ENCODE measurements around the gene PARD3.

Gene PARD3

DNA sequence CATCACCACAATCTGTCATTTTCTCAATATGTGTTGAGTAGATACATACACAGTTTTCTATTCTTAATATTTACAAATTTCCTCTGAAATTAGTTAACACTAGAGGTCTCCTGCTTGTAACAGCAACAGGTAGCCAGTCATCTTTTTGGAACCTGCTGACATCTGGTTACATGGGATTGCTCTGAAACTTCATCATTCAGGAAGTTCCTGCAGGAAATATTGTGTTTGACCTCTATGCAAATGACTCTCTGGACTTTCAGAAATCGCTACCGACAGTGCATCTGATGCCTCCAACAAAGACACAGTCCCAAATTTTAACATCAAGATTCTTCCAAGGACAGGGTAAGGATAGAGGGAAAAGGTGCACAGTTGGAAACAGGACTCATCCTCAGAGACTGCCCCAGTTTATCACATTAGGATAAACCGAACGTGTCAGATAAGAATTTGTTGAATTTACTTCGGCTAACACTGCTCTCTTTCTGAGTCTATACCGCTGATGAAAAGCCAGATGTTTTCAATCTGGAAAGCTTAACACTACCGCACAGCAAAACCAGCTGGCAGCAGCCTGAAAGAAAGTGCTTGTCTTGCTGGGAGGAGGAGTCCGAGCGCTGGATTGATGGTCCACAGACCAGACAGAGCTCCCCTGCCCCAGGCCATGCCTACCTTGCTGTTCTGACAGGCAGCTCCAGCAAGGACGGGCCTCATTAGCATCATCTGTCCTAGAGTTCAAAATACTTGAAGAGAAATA lies 633.4 kb downstream of the PARD3 start:
- DNase-seq (ENCODE audit: low spot score): no peak

DNA sequence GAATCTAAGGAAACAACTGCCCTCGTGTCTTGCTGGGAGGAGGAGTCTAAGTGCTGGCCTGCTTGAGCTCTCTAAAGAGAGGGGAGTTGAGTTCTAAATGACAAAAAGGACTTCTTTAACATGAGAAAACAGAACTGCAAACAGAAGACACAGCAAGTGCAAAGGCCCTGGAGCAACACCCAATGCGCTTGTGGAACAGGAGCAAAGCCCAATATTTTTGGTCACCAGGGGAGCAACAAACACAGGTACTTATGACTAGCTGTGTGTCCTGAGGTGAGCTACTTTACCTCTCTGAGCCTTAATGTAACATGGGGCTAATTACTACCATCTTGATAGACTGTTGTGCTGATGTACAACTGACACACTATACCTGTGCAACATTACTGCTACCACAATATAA lies 634.3 kb downstream of the PARD3 start:
- DNase-seq (ENCODE audit: low spot score): no peak

- DNase-seq (ENCODE audit: low spot score): no peak
These were observed 635.8 kb downstream of the PARD3 start for GRCh38 chr10:34179280-34179679.

DNA sequence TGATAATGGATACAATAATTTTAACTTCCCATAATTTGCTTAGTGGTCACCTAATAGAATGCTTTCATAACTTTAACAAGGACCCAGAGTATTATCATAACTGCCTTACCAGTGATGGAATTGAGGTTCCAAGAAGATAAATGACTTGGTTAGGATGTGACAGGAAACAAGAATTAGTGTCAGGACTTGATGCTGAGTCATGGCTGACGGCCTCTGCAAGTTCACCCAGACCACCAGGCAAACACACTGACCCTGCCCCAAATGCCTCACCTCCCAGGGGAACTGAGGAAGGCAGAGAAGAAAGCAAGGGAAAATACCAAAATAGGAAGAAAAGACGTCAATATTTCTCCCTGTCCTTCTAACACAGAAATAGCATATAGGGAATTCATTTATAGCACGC lies 636.3 kb downstream of the PARD3 start:
- DNase-seq (ENCODE audit: low spot score): no peak

DNA sequence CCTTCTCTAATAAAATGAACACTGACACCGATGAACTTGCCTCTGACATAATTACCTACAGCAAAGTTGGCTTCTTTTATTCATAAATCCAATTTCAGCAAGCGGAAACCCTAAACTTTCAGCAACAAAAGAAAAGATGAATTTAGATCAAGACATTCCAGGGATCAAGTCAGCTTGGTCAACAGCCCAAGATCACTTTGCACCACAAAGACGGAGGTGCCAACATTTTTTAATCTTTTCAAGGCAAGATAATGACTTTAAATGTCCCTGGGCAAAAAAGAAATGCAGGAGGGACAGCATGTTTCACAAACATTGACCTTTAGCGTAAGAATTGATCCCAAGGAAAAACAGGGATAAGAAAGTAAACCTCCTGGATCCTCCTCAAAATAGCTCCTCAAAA lies 636.9 kb downstream of the PARD3 start:
- DNase-seq (ENCODE audit: low spot score): no peak

DNA sequence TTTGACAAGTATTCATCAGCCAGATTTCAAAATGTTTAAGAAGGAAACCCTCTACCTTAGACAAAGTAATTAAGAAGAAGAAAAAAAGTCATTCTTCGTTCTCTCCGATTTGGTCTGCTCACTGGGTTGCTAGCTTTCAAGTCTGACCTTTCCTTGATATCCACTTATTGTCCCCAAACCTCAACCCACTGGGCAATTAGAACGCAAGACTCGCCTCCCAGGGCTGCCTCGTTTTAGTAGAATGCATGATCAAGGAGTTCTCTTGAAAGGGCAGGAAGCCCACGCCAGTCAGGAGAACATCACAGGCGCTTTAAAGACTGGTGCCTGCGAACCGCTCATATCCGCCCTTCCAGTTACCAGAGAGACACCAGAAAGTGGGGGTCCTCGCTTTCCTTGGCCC lies 637.7 kb downstream of the PARD3 start:
- DNase-seq (ENCODE audit: low spot score): no peak

DNA sequence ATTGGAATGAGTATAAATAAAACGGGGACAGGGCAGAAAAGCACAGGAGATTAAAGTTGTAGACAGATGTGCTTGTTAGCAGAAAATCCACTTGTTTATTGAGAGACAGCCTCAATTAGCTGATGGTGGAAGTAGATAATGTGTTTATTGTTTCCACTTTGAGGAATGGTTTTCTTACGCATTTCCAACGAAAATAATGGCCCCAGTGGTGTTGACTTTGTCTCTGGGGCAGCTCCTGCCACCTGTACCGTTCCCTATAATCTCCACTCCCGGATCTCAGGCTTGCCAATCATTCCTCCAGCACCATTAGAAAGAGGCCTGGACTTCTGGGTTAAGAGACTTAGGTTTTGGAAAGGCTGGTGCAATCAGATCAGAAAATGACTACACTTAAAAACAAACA lies 638.7 kb downstream of the PARD3 start:
- DNase-seq (ENCODE audit: low spot score): no peak

DNA sequence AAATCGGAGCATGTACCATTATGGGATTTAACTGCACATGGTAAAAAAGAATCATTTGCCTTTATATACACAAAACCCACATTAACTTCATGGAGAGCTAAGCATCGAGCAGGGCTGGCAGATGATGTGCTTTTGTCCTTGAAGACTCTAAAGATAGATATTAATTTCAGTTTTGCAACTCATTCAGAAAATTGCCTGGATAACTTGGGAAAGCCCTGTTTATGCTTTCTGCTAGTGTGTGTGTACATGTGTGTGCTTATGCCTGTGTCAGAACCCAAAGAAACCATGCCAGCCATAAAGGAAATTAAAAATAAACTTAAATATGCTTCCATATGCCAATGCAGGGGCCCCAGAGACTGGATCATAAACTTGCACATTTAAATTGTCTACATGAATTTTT lies 640.0 kb downstream of the PARD3 start:
- DNase-seq (ENCODE audit: low spot score): no peak

DNA sequence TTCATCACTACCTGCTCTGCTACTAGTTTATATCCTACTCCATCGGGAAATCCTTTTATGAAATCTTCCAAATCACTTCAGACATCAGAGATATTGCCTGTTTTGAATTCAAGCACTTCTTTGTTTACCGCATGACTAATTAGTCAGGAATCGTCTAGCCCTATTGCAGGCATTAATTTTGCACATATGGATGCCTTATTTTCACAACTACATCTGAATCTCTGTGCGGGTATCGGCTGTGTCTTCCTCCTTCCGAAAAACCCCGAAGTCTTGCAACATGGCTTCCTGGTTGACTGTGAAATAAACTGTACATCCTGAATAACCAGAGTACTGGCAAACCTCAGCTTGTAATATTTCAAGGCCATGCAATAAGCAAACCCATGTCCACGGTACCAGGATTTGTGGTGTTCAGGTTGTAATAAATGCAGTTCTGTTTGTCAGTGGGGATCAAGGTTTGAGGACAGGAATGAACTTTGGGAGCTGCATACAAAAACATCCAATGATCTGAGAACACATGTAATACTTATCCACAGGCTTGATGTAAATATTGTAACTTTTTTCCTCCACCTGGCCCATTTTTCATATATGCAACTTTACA lies 642.1 kb downstream of the PARD3 start:
- no peak for DNase-seq (ENCODE audit: low spot score)

DNA sequence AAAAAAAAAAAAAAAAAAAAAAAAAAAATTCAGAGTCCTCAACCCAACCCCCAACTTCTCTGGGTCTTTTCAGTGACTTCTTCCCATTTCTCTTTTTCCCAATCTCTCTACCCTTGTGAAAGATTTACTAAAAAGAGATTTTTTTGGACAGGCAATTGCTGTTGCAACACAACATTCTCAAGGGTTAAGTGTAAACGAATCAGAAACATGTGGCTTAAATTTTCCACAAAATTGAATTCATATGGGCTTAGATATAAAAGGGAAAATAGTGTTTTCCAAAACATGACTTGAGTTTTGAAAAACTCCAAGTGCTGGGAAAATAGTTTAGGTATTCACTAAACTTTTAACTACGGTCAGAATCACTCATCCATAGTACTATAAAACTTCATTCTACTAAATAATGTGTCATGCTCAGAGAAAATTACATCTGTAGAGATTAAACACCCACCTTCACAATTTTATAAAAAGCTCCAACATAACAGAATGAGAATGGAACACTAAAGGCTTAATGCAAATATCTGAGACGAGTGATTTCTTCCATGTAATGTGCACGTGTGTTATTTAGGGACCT lies 643.1 kb downstream of the PARD3 start:
- no peak for DNase-seq (ENCODE audit: low spot score)

- DNase-seq (ENCODE audit: low spot score): no peak
These were observed 645.4 kb downstream of the PARD3 start for GRCh38 chr10:34169677-34170076.

DNA sequence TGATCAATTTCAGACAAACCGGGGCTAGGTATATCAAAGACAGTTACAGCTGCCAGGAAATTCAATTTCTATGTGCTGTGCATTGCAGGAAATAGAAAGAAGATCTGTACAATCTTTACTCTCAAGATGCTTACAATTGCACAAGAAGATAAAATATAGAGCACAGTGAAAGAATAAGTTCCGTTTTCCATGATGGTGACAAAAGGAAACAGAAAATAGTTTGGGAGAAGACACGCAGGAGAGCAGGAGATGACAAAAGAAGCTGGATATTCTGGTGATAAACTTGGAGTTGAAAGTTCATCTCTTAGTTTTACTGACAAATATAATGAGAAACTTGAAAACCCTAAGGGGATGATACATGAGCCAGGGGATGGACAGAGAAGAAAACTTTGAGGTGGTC lies 646.0 kb downstream of the PARD3 start:
- no peak for DNase-seq (ENCODE audit: low spot score)

DNA sequence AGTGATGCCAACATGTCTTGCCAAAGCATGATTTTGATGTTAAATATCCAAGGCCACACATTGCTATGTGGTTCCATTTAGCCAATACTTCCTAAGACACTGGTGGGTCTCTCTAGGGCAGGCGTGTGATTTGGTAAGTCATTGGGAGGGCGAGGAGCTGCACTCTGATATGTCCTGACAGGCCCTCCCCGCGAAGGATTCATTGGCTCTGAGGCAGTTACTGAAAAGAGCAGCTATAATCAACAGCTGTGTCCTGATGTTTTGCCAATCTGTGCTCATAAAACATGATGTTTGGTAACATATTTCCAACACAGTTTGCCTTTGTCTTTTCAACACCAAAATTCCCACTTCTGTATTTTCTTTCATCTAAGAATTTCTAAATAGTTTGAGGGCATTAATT lies 646.7 kb downstream of the PARD3 start:
- DNase-seq (ENCODE audit: low spot score): no peak

DNA sequence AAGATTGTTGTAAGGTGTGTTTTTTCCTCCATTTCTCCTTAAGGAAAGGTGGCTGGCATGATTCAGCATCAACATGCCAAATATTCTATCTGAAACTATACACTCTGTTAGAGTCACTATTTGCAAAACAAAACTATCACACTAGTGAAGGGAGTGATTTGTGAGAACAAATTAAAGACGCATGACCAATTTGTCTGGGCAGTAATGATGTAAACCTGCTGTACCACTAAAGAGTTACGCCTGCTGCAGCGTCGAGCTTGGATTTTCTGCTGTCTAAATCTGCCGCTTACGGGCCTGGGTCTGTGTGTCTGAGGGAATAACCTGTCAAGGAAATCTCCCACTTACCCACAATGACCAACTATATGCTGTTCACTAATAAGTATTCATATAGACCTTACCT lies 648.3 kb downstream of the PARD3 start:
- no peak for DNase-seq (ENCODE audit: low spot score)

DNA sequence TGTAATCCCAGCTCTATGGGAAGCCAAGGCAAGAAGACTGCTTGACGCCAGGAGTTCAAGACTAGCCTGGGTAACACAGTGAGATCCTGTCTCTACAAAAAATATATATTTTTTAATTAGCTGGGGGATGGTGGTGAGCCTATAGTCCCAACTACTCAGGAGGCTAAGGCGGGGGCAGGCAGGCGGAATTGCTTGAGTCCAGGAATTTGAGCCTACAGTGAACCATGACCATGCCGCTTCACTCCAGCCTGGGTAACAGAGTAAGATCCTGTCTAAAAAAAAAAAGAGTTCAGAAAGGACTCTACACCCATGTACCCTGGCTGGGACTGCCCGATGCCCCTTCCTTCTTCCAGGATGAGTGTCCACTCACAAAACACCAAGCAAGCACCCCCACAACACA lies 648.7 kb downstream of the PARD3 start:
- DNase-seq (ENCODE audit: low spot score): no peak

DNA sequence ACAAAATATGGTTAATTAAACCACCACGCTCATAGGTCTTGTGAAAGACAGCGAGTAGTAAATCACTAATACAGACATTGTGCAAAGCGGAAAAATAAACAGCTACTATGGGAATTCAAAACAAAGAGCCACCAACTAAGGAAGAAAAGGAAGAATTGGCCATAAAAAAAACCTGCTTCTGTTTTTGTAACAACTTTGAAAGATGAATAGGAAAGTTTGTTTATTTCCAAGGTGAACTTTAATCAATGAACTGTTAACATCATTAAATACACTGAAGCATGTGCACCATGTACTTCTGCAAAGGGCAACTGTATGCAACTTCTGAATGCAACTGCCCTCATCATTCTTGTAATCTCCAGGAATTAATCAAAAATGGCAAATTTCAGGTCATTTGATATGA lies 651.1 kb downstream of the PARD3 start:
- DNase-seq (ENCODE audit: low spot score): no peak

DNA sequence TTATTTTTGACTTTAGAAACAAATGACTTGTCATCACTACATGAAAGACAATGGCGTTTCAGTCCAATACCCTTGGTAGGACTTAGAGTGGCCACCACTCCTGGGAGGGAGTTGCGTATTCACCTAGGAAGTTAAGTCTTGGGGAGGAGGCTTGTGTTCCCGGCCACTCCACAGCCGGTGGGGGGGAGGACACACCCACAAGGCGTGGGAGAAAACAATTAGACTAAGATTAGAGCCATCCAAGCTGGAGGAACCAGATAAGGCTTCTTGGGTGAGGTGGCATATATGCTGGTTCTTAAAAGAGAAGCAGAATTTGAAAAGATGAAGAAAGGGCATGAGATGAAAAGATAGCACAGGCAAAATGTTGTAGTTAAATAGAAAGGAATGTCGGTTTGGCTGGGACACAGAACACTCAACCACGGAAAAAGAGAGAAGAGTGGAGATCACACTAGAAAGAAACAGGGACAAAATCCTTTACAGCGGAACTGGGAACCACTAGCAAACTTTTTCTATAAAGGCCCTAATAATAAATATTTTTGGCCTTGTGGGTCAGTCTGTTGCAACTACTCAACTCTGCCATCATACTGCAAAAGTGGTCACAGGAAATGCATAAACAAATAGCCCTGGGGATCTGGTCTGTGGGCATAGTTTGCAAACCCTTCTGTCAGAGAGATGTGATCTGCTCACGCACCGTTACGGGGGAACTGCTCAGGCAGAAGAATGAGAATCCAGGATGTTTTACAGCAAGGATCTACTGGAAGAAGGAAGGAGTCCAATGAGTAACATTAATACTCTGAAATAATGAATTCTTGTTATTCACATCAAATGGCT lies 651.8 kb downstream of the PARD3 start:
- DNase-seq (ENCODE audit: low spot score): no peak

GRCh38 chr10:34161777-34162370 lies 653.2 kb downstream of the PARD3 start:
- no peak for DNase-seq (ENCODE audit: low spot score)

GRCh38 chr10:34160595-34160994 lies 654.5 kb downstream of the PARD3 start:
- DNase-seq (ENCODE audit: low spot score): no peak

DNA sequence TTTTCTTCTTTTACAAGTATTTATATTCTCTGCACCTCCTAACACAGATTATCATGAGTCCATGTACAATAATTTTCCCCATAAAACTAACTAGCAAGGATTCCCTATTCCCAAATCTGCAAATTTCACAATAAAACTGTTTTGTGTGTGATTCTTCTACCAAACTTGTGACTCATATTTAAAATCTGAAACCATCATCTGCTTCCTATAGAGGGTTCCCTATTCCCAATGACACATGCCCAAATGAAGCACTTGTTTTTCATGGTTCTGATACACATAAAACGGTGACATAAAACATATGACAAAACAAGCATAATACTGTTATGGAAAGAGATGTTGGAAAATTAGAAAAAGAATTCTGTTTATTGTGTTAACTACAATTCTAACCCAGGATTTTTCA lies 657.6 kb downstream of the PARD3 start:
- no peak for DNase-seq (ENCODE audit: low spot score)

- DNase-seq (ENCODE audit: low spot score): no peak
These were observed 658.2 kb downstream of the PARD3 start for GRCh38 chr10:34156781-34157425.

DNA sequence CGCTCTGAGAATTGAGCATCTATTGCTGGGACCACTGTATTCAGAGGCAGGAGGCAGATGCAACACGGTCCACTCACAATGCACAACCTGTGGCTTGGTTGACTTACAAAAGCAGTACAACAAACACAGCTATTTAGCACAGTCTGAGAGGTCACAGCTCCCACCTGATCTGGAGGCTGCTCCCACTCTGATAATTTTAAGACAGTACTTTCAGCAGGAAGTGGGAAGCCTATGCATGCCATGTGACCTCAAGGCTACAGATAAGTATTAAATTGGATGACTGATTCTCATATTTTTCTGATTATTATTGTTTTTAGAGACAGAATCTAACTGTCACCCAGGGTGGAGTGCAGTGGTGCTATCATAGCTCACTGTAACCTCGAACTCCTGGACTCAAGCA lies 659.3 kb downstream of the PARD3 start:
- DNase-seq (ENCODE audit: low spot score): no peak

Measured in COLO829 (cell line).